GM18498 (cell line): ENCODE measurements around the gene NEK9.
"Not testable (repeated sequence)": the region's sequence is repeated elsewhere in the genome, so short reads cannot be mapped to it uniquely, and the experiment has no call there.

Experiments used
- ATAC-seq: cut with Tn5 transposase; IDR thresholded peaks from one replicate; pipeline ENCODE4 v1.9.1; 2021; ENCODE audit warnings: mild to moderate bottlenecking, moderate library complexity; ENCODE audit not compliant: unreplicated experiment

Gene NEK9

DNA sequence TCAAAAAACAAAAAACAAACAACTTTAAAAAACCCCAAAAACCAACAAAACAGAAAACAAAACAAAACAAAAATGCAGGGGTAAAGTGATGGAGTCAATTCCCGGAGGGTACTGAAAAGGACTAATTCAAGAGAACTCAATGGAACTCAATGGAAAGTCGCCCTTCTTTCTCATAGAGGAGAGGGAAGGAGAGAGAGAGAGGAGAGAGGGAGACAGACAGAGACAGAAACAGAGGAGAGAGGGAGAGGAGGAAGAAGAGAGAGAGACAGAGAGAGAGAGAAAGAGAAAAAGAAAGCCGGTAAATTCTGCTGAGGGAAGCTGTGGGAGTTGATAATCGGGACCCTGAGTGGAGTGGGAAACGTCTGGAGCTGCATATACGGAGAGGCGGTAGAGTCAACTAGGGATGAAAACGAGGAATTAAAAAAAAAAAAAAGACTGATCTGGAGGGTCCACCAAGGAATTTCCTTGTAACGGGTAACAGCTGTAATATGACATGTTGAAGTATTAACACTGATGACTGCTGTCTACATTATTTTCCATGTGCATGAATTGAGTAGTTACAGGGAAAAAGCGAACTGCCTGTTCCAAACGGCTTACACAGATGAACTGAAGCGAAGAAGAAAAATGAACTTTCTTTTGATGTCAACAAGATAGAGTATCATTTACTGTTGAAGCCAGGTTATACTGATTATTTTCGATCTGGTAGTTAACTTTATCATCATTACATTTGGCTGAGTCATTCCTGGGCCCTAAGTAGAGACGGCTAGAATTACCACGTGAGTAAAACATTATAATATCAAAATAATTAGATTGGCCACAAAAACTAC lies 58.3 kb downstream of the NEK9 start:
- ATAC-seq, result no peak

DNA sequence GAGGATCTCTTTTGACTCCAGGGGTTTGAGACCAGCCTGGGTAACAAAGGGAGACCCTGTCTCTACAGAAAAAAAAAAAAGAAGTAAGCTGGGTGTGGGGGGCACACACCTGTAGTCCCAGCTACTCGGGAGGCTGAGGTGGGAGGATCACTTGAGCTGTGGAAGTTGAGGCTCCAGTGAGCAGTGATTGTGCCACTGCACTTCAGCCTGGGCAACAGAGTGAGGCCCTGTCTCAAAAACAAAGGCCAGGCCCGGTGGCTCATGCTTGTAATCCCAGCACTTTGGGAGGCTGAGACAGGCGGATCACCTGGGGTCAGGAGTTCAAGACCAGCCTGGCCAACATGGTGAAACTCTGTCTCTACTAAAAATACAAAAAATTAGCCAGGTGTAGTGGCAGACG lies 59.1 kb downstream of the NEK9 start:
- not testable (repeated sequence) for ATAC-seq

DNA sequence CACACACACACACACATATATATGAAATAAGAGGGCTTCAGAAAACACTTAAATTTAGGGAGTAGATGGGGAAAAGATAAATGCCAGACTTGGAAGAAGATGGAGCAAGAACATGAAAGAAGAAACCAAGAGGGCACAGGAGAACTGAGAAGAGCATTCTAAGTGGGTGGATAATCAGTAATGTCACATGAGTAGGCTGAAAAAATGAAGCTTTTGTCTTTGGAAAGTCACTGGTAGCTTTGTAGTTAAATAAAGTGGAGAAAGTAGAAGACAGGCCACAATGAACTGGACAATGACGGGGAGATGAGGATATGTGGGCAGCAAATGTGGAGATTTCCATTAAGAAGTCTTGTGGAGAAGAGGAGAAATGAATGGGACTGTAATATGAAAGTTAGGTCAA lies 59.6 kb downstream of the NEK9 start:
- no peak for ATAC-seq

GRCh38 chr14:75066691-75067090 lies 60.2 kb downstream of the NEK9 start:
- no peak for ATAC-seq

- peak; percentile 30 for ATAC-seq
Measured at GRCh38 chr14:75064205-75064567, 62.7 kb downstream of the NEK9 start.

DNA sequence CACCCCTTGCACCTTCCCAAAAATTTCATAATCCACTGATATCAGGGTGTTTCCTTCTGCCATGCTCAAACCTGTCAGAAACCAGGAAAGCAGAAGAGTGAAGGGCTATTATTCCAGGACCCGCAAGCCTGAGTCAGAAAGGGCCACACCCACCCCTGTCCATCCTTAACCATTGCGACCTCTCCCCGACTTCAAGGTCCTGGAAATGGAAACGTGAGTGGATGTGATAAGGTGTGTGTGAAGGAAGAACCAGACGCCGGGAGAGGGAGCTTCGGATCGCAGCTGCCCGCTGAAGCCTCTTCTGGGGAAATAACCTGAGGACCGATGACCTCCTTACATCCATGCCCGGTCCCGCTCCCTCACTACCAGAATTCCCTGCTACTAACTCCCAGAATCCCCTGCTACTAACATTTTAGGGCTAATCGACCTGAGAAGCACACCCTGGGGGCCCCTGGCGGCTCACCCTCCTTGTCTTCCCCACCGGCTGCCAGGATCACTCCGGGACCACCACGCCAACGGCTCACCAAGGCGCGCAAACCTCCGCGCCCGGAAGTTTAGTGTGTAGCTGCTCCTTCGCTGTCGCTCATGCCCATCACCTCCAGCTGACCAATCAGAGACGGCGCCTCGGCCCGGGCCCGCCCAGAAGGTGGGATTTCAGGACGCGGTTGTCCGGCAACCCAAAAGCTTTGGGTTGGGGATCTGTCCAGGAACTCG lies 63.2 kb downstream of the NEK9 start, which contains the start of gene ACYP1:
Gene ACYP1, minus strand, starts transcription at position 534 of the 714 bp plus-strand sequence. Its CDS starts 471 bp downstream, at position 63.
- ATAC-seq, result peak; percentile 98

DNA sequence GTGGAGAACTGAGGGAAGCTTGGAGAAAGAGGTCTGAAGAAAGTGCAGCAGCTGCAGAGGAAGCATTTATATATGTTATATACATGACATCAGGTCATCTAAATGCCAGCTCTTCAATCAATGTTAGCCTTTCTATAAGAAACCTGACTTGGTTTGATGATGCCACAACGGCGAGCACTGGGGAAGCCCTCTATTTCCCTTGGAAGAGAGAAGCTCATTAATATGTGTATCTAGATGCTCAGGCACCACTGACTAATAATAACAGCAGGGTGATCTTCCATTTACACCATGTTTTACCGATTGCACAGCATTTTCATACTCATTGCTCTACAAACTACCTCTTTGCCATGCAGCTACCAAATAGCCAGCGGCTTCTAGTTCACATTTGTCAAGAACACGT lies 63.8 kb downstream of the NEK9 start:
- ATAC-seq, result peak; percentile 9

DNA sequence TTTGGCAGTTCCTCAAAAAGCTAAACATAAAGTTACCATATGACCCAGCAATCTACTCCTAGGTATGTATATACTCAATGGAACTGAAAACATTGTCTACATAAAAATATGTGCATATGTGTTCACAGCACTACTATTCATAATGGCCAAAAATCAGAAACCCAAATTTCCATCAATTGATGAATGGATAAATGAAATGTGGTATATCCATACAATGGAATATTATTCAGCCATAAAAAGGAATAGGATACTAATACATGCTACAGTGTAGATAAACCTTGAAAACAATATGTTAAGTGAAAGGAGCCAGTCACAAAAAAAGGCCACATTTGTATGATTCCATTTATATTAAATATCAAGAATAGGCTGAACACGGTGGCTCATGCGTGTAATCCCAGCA lies 66.4 kb downstream of the NEK9 start:
- no peak for ATAC-seq

GRCh38 chr14:75059642-75060041 lies 67.2 kb downstream of the NEK9 start:
- ATAC-seq, result no peak

GRCh38 chr14:75054421-75054820 lies 72.4 kb downstream of the NEK9 start:
- no peak for ATAC-seq

DNA sequence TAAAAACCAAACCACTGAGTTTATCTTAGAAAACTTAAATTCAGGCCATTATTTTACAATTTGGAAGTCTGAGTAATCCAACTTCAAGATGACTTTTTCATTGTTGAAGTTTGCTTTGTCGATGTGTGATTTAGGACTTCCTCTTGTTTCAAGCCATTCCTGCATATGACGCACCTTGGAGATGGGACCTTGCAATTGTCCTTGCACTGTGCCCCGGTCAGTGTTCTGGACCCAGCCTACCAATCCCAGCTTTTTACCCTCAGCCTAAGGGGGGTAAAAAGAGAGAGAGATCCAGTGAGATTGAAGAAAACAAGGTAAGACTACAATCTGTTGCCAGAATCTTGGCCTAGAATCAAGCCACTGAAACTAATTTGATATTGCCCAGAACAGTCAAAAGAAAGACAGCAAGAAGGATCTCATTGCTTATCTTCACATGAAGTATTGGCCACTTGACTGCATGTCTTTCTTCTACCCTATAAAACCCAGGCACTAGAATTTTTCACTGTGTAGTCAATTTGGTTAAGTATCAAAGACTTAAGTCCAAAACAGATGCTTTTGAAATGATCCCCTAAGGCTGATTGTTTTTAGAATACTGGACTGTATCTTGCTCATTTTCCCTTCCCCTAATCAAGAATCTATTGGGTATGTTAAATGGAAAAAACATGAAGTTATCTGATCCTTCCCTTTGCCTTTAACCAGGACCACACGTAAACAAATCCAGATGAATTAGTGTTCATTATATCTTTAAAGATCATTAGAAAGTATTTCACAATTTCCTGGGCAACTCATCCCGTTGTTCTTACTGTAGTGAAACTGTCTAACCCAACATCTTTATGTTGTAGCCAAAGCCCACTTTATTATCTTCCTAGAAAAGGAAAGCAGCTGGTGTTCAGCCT lies 73.2 kb downstream of the NEK9 start:
- no peak for ATAC-seq

- no peak for ATAC-seq
Measured at GRCh38 chr14:75051556-75051899, 75.3 kb downstream of the NEK9 start.

DNA sequence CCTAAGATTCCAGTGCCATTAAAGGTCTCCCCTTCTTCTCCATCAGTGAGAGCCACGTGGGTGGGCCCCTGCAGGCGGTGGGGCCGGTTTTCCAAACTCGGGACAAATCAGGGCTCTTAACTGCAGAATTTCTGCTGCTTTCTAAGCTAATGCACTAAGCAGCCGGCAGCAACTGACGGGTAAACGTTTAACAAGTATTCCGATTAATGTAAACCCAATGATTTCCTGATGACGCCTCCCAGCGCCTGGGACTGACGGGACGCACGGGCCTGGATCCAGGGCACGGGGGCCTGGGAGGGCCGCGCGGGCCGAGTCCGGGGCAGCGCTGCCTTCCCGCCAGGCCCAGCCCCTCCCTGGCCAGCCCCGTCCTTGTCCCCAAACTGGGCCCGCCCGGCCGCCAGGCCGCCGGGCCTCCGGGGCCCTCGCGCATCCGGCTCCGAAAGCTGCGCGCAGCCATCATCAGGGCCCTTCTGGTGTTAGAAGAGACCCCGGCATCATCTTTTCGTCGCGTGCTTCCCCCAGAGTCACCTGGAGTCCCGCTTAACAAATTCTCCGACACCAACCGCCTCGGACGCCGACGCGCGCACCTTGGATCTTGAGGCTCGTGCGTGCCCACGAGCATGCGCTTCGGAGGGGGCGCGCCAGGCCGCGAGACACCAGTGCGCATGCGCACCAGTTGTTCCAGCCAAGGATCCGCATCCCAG lies 75.8 kb downstream of the NEK9 start, which contains the start of gene MLH3:
Gene MLH3, minus strand, starts transcription at position 616 of the 704 bp plus-strand sequence. CDS start 1,812 bp downstream, outside the sequence.
- ATAC-seq, result peak; percentile 83

- ATAC-seq, result no peak
Measured at GRCh38 chr14:75049731-75050201, 77.1 kb downstream of the NEK9 start.

DNA sequence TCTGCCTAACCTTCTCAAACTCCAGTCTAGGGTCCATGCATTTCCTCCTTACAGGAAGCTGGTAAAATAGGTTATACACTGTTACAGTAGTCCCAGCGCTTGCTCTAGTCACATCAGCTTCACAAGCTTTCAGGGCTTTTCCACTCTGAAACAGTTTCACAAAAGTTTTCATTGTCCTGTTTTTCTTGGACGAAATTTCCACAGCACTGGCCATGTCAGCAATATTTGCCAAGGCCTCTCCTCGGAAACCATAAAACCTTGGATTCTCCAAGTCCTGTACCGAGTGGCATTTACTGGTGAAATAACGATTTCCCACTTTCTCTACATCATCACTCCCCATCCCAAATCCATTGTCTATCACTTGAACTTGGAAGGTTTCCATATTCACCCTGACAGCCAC lies 77.7 kb downstream of the NEK9 start:
- no peak for ATAC-seq

GRCh38 chr14:75048101-75048500 lies 78.7 kb downstream of the NEK9 start:
- no peak for ATAC-seq

GRCh38 chr14:75047506-75047905 lies 79.3 kb downstream of the NEK9 start:
- no peak for ATAC-seq

- no peak for ATAC-seq
Measured at GRCh38 chr14:75046899-75047298, 79.9 kb downstream of the NEK9 start.

DNA sequence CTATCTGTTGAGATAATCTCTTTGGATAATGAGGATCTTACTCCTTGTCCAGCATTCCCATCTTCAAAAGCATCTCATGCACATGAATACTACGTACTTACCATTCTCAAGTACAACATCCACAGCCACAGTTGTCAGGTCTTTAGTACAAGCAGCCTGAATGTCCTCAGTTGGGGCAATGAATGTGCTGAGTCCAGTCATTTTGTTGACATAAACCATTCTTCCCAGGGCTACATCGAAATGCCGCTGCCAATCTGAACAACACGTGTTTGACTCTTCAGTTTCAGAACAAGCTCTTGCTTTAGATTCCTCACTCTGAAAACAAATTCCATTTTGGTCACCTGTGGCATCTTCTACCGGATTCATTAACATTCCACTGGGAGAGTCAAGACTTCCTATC lies 80.6 kb downstream of the NEK9 start:
- no peak for ATAC-seq

- ATAC-seq, result no peak
Measured at GRCh38 chr14:75044752-75045151, 82.1 kb downstream of the NEK9 start.
